Measurements from ENCODE around the gene SPOCK3.

- TF ChIP-seq CTCF (CRISPR knock-in tag; IDR thresholded peaks at IDR 0.05) (no peak), WIZ (CRISPR knock-in tag; IDR thresholded peaks at IDR 0.05) (no peak), SUZ12 (IDR thresholded peaks at IDR 0.05; ENCODE audit: low read depth, low read length) (no peak), GTF3A (CRISPR knock-in tag; conservative IDR thresholded peaks at IDR 0.05) (no peak), ZBTB2 (CRISPR knock-in tag; IDR thresholded peaks at IDR 0.05; ENCODE audit: low read depth) (no peak), DPF2 (CRISPR knock-in tag; IDR thresholded peaks at IDR 0.05; ENCODE audit: borderline replicate concordance, low read depth) (no peak), POLR2A (IDR thresholded peaks at IDR 0.05; ENCODE audit: insufficient read depth in 1 of 2, low read depth in 2 of 2, low read length in 2 of 2) (no peak), MAFK (conservative IDR thresholded peaks at IDR 0.05 in 1 of 2, IDR thresholded peaks at IDR 0.05 in 1 of 2; ENCODE audit: low read length in 2 of 2) (no peak), KDM5A (IDR thresholded peaks at IDR 0.05; ENCODE audit: borderline replicate concordance, low read length) (no peak), MLX (CRISPR knock-in tag; IDR thresholded peaks at IDR 0.05) (no peak), EZH2 (conservative IDR thresholded peaks at IDR 0.05; ENCODE audit: low read depth, low read length) (no peak), PITX1 (CRISPR knock-in tag; IDR thresholded peaks at IDR 0.05) (no peak)
These were observed 309.9 kb downstream of the SPOCK3 start for GRCh38 chr4:166924424-166924823.
